ENCODE data around the gene RFX2. TPM values are rescaled to one million over a fixed set of nuclear protein-coding genes. Genes with fewer than 3 reads are reported as not detected.

RFX2 gene
- polyA plus RNA-seq, 4 donors: 6.4 to 8.5 (median 7.6) TPM

Other genes with a start within 250 kb of the RFX2 start
- gene FUT5, start 240.0 kb downstream of the RFX2 start, polyA plus RNA-seq (ENCODE audit: insufficient read length in 4 of 4): under 1 TPM in 1 of 4 donors, not detected in 3; 0.04 TPM
- gene NDUFA11, start 206.7 kb downstream of the RFX2 start, polyA plus RNA-seq (ENCODE audit: insufficient read length in 4 of 4): 100 to 1,000 TPM; 146 to 245 (median 156) TPM
- gene VMAC, start 205.6 kb downstream of the RFX2 start, polyA plus RNA-seq (ENCODE audit: insufficient read length in 4 of 4): 1 to 10 TPM; 5.1 to 6.7 (median 5.9) TPM
- 10 to 100 TPM; 23.3 to 44.2 (median 29.1) TPM for gene CAPS, start 196.2 kb downstream of the RFX2 start, polyA plus RNA-seq (ENCODE audit: insufficient read length in 4 of 4)
- 10 to 100 TPM; 71.9 to 79.8 (median 75.2) TPM for gene RANBP3, start 132.4 kb downstream of the RFX2 start, polyA plus RNA-seq (ENCODE audit: insufficient read length in 4 of 4)
- gene ACSBG2, start 25.2 kb upstream of the RFX2 start, polyA plus RNA-seq (ENCODE audit: insufficient read length in 4 of 4): 1 to 10 TPM in 1 of 4 donors, under 1 TPM in 3; 0.61 to 1.1 (median 0.89) TPM
- 100 to 1,000 TPM in 1 of 4 donors, 10 to 100 TPM in 3; 79.8 to 121 (median 86.5) TPM for gene MLLT1, start 169.5 kb upstream of the RFX2 start, polyA plus RNA-seq (ENCODE audit: insufficient read length in 4 of 4)
- gene ACER1, start 223.1 kb upstream of the RFX2 start, polyA plus RNA-seq (ENCODE audit: insufficient read length in 4 of 4): under 1 TPM in 2 of 4 donors, not detected in 2; 0.14 to 0.18 TPM

All from right renal pelvis (tissue), 4 donors.